Epithelial cell of proximal tubule (primary cell): ENCODE measurements around the gene TRERF1. TPM values are rescaled to one million over a fixed set of nuclear protein-coding genes. Genes with fewer than 3 reads are reported as not detected.

Source experiments
- DNase-seq: peaks from one replicate; pipeline ENCODE4 v3.0.0-alpha.2; 2011; ENCODE audit warnings: low read depth
- H3K4me3 ChIP-seq: 2 replicates; pipeline ENCODE4 v1.5.1; 2011; ENCODE audit warnings: low read depth, mild to moderate bottlenecking, low read length
- CTCF ChIP-seq: conservative IDR thresholded peaks from 2 replicates; pipeline ENCODE4 v1.5.1; 2012; ENCODE audit warnings: low read depth, mild to moderate bottlenecking, low read length
- total RNA-seq: library from RNA; depleted of rRNA; stranded (reverse); fragments of >200 nt; gene quantifications from 2 replicates; pipeline ENCODE4 v1.2.3, GENCODE V29; 2015

The TRERF1 gene
- total RNA-seq, 1 donor from 2014 or later, result 2.2 TPM

- no peak for TF ChIP-seq CTCF
- no peak overlapping the region for H3K4me3 ChIP-seq
- DNase-seq, result no peak
Measured at GRCh38 chr6:42293386-42293977, 158.2 kb downstream of the TRERF1 start.

- H3K4me3 ChIP-seq, result no peak overlapping the region
- DNase-seq, result peak; percentile 74
- no peak for TF ChIP-seq CTCF
Measured at GRCh38 chr6:42292004-42292740, 159.6 kb downstream of the TRERF1 start.

- TF ChIP-seq CTCF, result no peak
- no peak overlapping the region for H3K4me3 ChIP-seq
- DNase-seq, result no peak
Measured at GRCh38 chr6:42287756-42288155, 164.0 kb downstream of the TRERF1 start.

- DNase-seq, result no peak
- no peak for TF ChIP-seq CTCF
- no peak overlapping the region for H3K4me3 ChIP-seq
Measured at GRCh38 chr6:42281570-42281969, 170.2 kb downstream of the TRERF1 start.

- no peak overlapping the region for H3K4me3 ChIP-seq
- no peak for DNase-seq
- no peak for TF ChIP-seq CTCF
Measured at GRCh38 chr6:42280966-42281533, 170.7 kb downstream of the TRERF1 start.

- no peak overlapping the region for H3K4me3 ChIP-seq
- no peak for DNase-seq
- no peak for TF ChIP-seq CTCF
Measured at GRCh38 chr6:42279966-42280629, 171.6 kb downstream of the TRERF1 start.
